NB4 (cell line): Measurements from ENCODE around the gene GNMT.

Experiments
- DNase-seq: peaks from one replicate; pipeline ENCODE4 v3.0.0; 2010; ENCODE audit warnings: low read depth
- H3K4me3 ChIP-seq: one replicate; pipeline ENCODE4 v1.5.1; 2011; ENCODE audit warnings: mild to moderate bottlenecking, low read depth, low read length, moderate library complexity
- CTCF ChIP-seq: IDR thresholded peaks from one replicate; pipeline ENCODE4 v1.5.1; 2012; ENCODE audit warnings: low read depth, low read length
- MAX ChIP-seq: IDR thresholded peaks from 2 replicates; pipeline ENCODE4 v1.6.1; 2011; ENCODE audit warnings: low read depth, low read length
- MYC ChIP-seq: IDR thresholded peaks from 2 replicates; pipeline ENCODE4 v1.6.1; 2011; ENCODE audit warnings: low read depth, low read length
- POLR2A ChIP-seq: IDR thresholded peaks from 2 replicates; pipeline ENCODE4 v1.6.1; 2011; ENCODE audit warnings: mild to moderate bottlenecking; ENCODE audit not compliant: insufficient read length; ENCODE audit errors: extremely low read depth

Gene GNMT

GRCh38 chr6:42962502-42963178, 2.1 kb downstream of the GNMT start:
- no peak overlapping the region for H3K4me3 ChIP-seq
- TF ChIP-seq MAX (no peak), POLR2A (no peak), MYC (no peak), CTCF (no peak)
- no peak for DNase-seq

GRCh38 chr6:42963179-42963854, 2.8 kb downstream of the GNMT start:
- DNase-seq = no peak
- TF ChIP-seq MAX = no peak
- no peak for TF ChIP-seq POLR2A
- TF ChIP-seq MYC = no peak
- no peak for TF ChIP-seq CTCF
- no peak overlapping the region for H3K4me3 ChIP-seq

GRCh38 chr6:42963855-42964605, 3.5 kb downstream of the GNMT start:
- H3K4me3 ChIP-seq = no peak overlapping the region
- DNase-seq = peak; percentile 68

GRCh38 chr6:42966571-42966970, 6.0 kb downstream of the GNMT start:
- no peak overlapping the region for H3K4me3 ChIP-seq
- DNase-seq = no peak
- TF ChIP-seq CTCF (no peak), MAX (no peak), MYC (no peak), POLR2A (no peak)

More at GRCh38 chr6:42963855-42964605, 3.5 kb downstream of the GNMT start:
- TF ChIP-seq CTCF (peak; percentile 42), POLR2A (no peak)

- no peak for DNase-seq
- no peak overlapping the region for H3K4me3 ChIP-seq
- TF ChIP-seq MAX (no peak), MYC (no peak), CTCF (no peak), POLR2A (no peak)
Observed at GRCh38 chr6:42967228-42967627, 6.7 kb downstream of the GNMT start.
